Measurements from ENCODE around the gene SPATA2L. TPM values are rescaled to one million over a fixed set of nuclear protein-coding genes. Genes with fewer than 3 reads are reported as not detected.

Gene SPATA2L
- total and polyA plus RNA-seq, 10 donors, result 4.6 to 16.9 (median 10.3) TPM

DNA sequence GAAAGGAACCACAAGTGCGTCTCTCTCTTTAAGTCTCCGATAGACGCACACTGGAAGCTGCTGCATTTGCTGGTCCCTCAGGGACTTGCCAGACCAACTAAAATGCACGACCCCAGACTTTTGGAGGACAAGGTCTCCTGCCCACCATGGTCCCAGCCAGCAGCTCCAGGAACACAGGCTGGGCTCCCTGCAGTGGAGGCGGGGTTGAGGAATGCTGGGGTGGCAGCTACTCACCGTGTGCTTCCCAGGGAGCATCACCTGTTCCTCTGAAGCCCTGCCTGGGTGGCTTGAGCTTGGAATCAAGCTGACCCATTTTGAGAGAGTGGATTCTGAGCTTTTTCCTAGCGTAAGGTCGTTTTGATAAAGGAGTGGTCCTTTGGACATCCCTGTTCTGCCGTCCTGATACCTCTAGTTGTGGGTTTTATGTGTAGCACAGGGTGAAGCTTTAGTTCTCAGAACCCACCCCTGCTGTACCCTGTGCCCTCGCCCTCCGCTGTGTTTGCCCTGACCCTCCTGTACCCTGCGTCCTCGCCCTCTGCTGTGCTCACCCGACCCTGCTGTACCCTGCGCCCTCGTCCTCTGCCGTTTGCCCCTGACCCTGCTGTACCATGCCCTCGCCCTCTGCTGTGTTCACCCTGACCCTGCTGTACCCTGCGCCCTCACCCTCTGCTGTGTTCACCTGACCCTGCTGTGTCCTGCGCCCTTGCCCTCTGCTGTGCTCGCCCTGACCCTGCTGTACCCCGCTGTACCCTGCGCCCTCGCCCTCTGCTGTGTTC is 30.8 kb upstream of the SPATA2L start:
- no peak for TF ChIP-seq POLR2A (IDR thresholded peaks at IDR 0.05)
- TF ChIP-seq POLR2AphosphoS5 (IDR thresholded peaks at IDR 0.05), result peak in 2 of 3 donors; percentile 27 to 42
- TF ChIP-seq CTCF (IDR thresholded peaks at IDR 0.05 in 8 of 11, conservative IDR thresholded peaks at IDR 0.05 in 3 of 11), result no peak
- H3K4me3 ChIP-seq, result no peak overlapping the region
- peaks cover 2 to 79% (median 11%) of the 10 kb centered on the region in 6 donors for H3K4me1 ChIP-seq
- H3K27me3 ChIP-seq (replicated peaks in 1 of 7), result no peaks in the 10 kb centered on the region
- intact Hi-C loops (cut with DNase I; ENCODE audit: low total_unique reads), result no loop called here
- H3K9me3 ChIP-seq, result no peaks in the 10 kb centered on the region
- H3K36me3 ChIP-seq, result peaks cover 6 to 100% (median 98%) of the 10 kb centered on the region in 6 donors
- H3K27ac ChIP-seq, result no peak overlapping the region
- no peak for DNase-seq
- 85 to 90% (median 90%) methylated on average over 23 to 24 of the region's 24 CpGs for WGBS, 5 donors

DNA sequence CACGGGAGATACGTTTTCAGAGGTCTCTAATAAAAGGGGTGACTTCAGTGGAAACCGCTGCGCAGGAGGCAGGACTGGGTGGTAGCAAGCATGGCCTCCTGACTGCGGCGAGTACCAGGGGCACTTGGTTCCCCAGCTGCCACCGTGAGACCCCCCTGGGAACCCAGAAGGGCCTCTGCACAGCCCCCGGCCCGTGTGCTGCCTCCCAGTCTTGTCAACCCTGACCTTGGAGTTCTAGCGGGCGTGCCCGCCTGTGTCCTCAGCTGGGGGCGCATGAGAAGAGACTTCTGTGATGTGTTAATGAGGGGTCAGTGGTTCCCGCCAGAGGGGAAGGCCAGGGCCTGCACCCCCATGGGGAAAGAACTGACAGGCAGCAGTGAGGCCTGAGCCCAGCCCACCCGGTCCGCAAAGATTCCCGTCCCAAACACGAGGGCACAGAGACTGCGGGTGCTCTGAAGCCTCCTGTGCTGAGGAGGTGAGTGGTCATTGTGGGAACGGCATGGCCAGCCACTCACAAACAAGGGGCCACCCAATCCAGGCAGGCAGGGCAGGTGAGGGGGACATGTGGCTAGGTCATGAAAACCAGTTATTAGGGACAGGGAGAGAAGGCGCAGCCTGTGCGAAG is 29.2 kb upstream of the SPATA2L start:
- intact Hi-C loops (cut with DNase I; ENCODE audit: low total_unique reads), result no loop called here
- DNase-seq, result no peak
- Histone ChIP-seq H3K36me3 (peaks cover 6 to 100% (median 95%) of the 10 kb centered on the region in 6 donors), H3K4me1 (peaks cover 0 to 79% (median 17%) of the 10 kb centered on the region in 6 donors), H3K9me3 (no peaks in the 10 kb centered on the region), H3K27me3 (replicated peaks in 1 of 7) (no peaks in the 10 kb centered on the region), H3K4me3 (no peak overlapping the region), H3K27ac (no peak overlapping the region)
- WGBS, 5 donors, result 77 to 88% (median 85%) methylated on average over 13 to 22 of the region's 22 CpGs
- no peak for TF ChIP-seq POLR2A (IDR thresholded peaks at IDR 0.05)
- TF ChIP-seq CTCF (IDR thresholded peaks at IDR 0.05 in 8 of 11, conservative IDR thresholded peaks at IDR 0.05 in 3 of 11), result no peak
- TF ChIP-seq POLR2AphosphoS5 (IDR thresholded peaks at IDR 0.05), result peak in 2 of 3 donors; percentile 23 to 49

DNA sequence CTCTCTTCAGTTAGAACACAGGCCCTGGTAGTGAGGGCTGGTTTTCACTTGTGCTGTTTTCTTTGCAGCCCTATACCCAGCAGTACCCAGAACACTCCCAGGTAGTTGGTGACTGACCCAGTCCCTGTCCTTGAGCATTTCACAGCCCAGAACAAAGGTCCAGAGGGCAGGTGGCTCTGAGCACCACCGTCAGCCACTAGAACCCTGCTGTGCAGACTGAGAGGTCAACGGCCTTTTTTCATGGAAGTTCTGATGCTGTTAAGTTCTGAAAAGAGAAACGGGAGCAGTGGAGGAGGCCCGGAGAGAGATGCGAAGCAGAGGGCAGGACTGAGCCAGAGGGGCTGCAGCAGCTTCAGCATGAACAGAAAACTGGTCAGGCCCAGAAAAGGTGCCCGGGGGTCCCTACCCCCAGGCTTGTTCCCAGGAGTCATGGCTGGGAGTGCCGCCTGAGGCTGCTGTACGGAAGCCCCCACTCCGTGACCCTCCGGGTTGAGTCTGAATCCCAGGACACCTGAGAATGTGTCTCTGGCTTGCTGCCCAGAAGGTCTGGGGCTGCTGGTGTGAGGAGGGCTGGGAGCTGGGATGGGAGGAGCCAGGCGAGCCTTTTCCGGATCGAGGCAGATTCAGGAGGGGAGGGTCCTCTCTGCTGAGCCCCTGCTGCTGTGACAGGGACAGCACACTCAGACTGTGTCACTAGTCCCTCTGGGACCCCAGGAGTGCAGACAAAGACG is 28.5 kb upstream of the SPATA2L start:
- 79 to 94% (median 89%) methylated on average over 13 to 14 of the region's 14 CpGs for WGBS, 5 donors
- intact Hi-C loops (cut with DNase I; ENCODE audit: low total_unique reads), result no loop called here
- no peak for TF ChIP-seq CTCF (IDR thresholded peaks at IDR 0.05 in 8 of 11, conservative IDR thresholded peaks at IDR 0.05 in 3 of 11)
- TF ChIP-seq POLR2AphosphoS5 (IDR thresholded peaks at IDR 0.05), result peak in 1 of 3 donors; percentile 35

More for the DNA sequence above, 28.5 kb upstream of the SPATA2L start:
- DNase-seq, result no peak
- H3K27ac ChIP-seq, result no peak overlapping the region
- H3K36me3 ChIP-seq, result peaks cover 6 to 100% (median 93%) of the 10 kb centered on the region in 6 donors
- H3K4me3 ChIP-seq, result no peak overlapping the region
- H3K27me3 ChIP-seq (replicated peaks in 1 of 7), result no peaks in the 10 kb centered on the region
- H3K9me3 ChIP-seq, result no peaks in the 10 kb centered on the region
- peaks cover 5 to 79% (median 22%) of the 10 kb centered on the region in 6 donors for H3K4me1 ChIP-seq
